ENCODE measurements around the gene VWC2.

VWC2 gene

GRCh38 chr7:49852619-49853462 lies 79.4 kb downstream of the VWC2 start:
- DNase-seq = no peak

DNA sequence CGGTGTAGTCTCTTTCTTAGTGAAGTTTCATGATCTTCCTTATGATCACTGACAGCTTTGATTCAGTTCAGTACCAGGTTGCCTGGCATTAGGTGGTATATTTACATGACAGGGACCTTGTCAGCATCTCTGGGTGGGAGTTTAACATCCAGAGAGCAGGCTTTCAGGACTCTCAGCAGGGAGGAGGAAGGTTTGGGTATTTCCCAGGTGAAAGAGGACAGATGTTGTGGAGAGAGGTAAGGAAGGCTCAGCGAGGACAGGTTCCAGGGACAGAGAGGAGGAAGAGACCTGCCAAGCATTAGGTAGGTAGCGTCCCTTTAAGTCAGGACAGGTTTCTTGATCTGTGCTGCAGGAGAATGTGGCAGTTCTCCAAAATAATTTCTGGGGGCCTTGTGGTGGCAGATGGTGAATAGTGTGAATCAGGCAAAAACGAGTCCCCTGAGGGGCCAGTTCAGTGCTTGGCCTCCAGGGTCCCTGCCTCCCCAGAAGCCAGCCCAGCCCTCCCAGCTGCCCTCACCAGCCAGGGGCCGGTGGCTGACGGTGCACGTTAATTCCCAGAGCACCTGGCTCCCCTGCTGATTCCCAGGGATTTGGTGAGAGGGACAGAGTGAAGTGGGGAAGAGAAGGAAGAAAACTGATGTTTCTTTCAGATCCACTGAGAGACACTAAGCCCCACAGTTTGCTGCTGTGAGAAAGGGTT lies 82.0 kb downstream of the VWC2 start:
- no peak for DNase-seq

- DNase-seq = no peak
Measured at GRCh38 chr7:49860293-49860692, 86.9 kb downstream of the VWC2 start.

DNA sequence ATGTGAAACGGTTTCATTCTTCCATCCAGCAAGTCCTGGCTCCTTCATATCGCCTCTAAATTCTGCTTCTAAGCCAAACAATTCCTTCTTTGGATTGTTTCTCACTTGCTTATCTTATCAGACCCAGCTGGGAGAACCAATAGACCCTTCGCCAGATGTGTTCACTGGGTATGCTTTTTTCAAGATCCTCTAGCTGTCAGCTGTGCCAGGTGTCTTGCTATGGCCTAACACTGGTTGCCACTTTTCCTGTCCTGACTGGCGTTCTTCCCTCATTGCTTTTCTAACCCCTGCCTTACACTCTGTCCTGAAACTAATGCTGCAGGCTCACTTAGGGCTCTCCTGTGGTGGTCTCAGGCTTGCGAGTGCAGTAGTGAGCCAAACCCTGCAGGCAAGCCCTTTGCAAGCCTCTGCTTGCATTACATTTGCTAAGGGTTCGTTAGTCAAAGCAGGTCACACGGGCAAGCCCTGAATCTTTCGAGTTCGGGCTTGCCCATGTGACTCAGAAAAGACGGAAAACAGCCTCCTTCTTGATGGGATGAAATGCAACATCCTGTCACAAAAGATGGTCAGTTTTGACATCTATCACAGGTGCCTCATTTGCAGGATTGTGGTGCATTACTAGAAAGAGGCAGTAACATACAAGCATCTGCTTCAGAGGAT lies 92.8 kb downstream of the VWC2 start:
- DNase-seq = no peak

DNA sequence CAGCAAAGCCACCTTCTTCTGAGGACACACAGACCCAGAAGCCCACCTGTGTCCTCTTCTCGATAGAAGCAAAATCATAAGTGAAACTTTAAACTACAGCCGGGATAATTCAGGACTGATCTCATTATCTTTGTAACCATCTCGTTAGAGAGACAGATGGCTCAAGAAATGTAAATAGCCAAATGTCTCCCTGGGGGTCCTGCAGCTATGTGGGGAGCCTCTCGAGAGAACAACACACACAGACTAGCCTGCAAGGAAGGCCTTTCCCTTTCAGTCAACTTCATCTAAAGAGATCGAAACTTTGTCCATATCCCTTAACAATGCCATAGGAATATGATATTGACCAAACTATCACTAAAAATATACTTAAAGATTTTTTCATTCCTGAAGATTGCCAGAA lies 93.5 kb downstream of the VWC2 start:
- no peak for DNase-seq

DNA sequence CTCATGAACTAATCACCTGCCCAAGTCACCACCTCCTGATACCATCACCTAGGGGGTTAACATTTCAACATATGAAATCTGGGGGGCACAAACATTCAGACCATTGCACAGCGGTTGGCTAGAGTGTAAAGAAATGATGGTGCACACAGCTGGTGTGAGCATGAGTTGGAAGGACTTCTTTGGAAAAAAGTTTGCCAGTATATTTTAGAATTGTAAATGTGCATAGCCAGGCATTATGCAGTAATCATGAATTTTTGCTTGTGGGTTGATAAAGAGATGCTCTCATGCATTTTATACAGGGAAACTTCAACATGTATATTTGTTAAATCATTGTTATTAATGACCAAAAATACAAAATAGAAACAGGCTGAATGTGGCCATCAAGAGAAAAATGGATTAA lies 100.0 kb downstream of the VWC2 start:
- DNase-seq = no peak

DNA sequence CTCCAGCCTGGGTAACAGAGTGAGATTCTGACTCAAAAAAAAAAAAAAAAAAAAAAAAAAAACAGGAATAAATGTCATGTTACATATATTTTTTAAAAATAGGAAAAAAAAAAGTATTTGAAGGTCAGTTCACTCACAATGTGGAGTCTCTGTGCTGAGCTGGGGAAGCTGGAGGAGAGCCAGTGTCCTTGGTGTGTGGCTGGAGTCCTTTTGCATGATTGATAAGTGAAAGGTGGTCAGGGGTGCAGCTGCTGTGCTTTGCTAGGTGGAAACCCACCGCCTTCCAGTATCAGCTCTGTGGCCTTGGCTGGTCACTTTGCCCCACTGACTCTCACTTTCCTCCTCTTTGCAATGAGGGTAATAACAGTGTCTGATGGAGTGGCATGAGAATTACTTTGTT lies 101.9 kb downstream of the VWC2 start:
- DNase-seq = no peak

DNA sequence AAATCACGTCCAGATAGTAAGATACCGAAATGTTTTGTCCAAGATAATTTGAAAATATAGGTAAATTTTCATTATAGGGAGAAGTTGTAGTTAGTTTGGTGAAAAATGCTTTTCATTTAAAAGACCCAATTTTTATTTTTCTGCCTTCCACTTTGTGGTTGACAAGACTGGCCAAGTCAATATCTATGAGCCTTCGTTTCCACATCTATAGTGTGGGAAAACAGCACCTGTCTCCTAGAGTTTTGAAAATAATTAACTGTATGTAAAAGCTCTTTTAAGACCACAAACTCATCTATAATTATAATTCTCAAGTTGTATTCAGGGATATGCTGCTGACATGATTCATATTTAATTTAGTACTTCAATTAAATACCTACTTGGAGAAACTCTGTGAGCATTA lies 102.8 kb downstream of the VWC2 start:
- no peak for DNase-seq

- DNase-seq = no peak
Measured at GRCh38 chr7:49878089-49878488, 104.7 kb downstream of the VWC2 start.

- no peak for DNase-seq
Measured at GRCh38 chr7:49878627-49879026, 105.2 kb downstream of the VWC2 start.

DNA sequence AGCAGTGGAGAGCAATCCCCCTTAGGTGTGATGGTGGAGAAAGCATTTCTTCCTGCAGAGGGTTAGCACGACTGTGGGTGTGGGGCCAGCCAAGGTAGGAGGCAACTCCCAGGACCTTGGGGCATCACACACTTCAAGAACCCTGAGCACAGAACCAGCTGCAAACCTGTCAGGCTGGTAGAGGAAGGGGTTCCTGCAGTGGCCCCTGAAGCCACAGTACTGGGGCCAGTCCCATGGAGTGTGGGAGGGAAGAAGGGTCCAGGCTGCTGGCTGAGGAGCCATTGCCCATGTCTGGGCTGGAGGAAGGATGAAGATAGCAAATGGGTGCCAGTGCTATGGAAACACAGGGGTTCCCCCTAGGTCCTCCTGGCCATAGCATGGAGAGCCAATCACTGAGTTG lies 110.5 kb downstream of the VWC2 start:
- no peak for DNase-seq

DNA sequence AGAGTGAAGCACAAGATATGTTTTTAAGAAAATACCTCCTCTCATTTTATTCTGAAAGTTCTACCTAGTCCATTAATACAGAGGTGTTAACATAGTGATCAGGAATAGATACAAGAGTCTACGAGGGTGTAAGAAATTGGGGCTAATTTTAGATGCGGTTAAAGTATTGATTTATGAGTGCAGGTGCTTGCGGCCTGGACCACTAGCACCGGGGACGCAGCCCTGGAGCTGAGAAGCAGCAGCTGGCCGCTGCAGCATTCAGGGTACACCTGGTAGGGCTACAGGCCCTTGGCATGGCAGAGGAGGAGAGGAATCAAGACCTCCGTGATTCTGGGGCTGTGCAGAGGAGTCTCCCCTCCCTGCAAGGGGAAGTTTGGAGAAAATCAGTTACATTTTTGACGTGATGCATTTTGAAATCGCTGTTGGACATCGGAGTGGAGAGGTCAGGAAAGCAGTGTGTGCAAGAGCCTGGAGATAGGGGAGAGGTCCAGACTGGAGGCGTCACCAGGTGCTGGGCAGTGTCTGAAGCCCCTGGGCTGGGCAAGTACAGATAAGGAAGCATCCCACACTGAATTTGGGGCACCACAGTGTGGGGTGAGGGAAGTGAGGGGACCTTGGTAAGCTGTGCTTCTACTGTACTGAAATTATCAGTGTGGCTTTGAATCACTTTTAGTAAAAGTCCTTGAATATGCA lies 112.3 kb downstream of the VWC2 start:
- no peak for DNase-seq

DNA sequence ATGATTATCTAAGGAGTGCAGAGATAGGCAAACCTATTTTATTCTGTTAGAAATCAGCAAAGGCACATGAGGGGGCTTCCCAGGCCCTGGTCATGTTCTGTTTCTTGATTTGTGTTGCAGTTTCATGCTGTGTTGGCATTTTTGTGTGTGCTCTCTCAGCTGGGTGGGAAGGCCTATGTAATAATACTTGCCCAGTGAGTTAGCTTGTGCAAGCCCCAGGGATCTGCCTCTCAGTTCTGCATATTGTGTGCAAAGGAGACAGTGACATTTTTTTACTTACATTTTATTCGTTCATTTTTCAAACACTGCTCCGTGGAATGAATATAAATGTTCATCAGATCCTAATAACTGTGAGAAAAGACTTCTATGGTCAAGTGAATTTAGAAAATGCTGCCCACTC lies 119.0 kb downstream of the VWC2 start:
- no peak for DNase-seq

DNA sequence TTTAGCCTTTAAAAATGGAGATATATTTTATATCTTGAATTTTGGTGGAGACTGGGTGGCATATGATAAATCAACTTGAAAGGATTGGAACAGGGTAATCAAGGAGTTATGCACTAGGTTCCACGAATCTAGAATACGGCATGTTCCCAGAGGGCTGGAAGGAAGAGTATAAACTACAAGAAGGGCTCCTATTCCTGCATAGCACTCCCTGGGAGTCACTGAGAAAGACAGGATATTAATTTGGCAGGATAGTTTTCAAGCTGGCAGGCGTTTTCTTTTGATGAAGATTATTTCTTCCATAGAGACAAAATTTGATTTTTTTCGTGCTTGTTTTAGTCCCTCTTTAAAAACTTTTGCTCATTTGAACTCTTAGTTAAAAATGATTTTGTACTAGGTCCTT lies 119.7 kb downstream of the VWC2 start:
- no peak for DNase-seq

- DNase-seq = no peak
Measured at GRCh38 chr7:49894543-49894942, 121.1 kb downstream of the VWC2 start.

GRCh38 chr7:49911909-49912308 lies 138.5 kb downstream of the VWC2 start:
- DNase-seq = no peak

DNA sequence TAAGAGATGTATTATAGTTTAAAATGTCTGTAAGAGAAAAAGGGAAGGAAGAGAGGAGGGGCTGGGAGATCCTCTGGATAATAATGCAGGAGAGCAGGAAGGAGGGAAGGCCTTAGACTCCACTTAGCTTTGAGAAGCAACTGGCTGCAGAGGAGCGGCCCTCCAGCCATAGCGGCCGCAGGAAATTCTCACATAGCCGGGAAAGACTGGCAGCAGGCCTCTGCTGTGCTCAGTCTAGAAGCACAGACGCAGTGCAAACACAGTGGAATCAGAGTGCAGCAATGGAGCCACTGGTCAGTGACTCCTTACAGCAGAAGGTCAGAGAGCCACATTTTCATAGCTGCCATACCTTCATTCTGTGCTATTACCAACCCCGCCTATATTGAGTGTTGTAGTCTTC lies 153.3 kb downstream of the VWC2 start:
- no peak for DNase-seq

- DNase-seq = no peak
Measured at GRCh38 chr7:49927631-49928030, 154.2 kb downstream of the VWC2 start.

DNA sequence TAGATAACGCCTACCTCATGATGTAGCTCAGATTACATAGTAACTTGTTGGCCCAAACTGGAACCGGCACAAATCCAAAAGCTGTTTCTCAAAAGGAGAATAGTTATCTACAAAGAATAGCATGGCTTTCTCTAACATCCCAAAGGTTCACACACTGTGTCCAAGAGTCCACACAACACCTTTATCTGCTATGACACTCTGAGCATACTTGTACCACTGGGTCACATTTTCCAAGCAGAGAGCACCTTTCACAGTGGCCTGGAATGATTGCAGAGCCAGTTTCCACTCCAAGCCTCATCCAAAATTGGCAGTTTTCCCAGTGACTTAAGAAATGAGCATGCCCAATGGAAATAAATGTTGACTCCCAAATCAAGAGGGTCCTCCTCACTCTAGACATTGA lies 155.3 kb downstream of the VWC2 start:
- DNase-seq = no peak

DNA sequence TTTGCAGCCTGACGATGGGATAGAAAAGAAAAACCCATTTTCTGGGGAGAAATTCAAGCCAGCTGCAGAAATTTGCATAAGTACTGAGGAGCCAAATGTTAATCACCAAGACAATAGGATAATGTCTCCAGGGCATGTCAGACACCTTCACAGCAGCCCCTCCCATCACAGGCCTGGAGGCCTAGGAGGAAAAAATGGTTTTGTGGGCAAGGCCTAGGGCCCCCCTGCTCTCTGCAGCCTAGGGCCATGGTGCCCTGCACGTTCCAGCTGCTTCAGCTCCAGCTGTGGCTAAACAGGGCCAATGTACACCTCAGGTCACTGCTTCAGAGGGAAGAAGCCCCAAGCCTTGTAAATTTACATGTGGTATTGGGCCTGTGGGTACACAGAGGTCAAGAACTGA lies 158.2 kb downstream of the VWC2 start:
- DNase-seq = no peak

DNA sequence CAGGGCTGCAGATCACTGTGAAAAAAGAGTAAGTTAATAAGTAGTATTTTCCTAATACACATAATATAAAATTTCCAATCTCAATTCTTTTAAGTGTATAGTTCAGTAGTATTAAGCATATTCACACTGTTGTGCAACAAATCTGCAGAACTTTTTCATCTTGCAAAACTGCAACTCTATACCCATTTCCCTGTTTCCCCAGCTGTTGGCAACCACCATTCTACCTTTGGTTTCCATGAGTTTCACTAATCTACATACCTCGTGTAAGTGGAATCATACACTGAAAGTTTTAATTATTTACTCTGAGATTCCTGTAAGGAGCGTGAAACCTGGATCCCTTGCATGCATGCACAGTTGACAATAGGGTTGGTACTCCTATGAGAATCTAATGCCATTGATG lies 164.2 kb downstream of the VWC2 start:
- no peak for DNase-seq
